Smooth muscle cell (in vitro differentiated cells): Measurements from ENCODE around the gene SLC12A7. TPM values are rescaled to one million over a fixed set of nuclear protein-coding genes. Genes with fewer than 3 reads are reported as not detected.

ENCODE experiments used
- DNase-seq: peaks from one replicate; lab custom pipeline; 2025; ENCODE audit not compliant: unreplicated experiment; lab: John Stamatoyannopoulos, UW
- H2AFZ ChIP-seq: fragments of 200-600 bp; sonication (generic); 2 replicates; pipeline ENCODE4 v1.6.0; 2016; ENCODE audit warnings: antibody characterized with exemption, low read depth, mild to moderate bottlenecking
- H3F3A ChIP-seq: fragments of 200-600 bp; sonication (generic); 2 replicates; pipeline ENCODE4 v1.6.0; 2017; ENCODE audit warnings: antibody characterized with exemption, low read depth
- H3K27ac ChIP-seq: fragments of 200-600 bp; sonication (generic); 2 replicates; pipeline ENCODE4 v1.5.1; 2016; ENCODE audit warnings: low read depth, mild to moderate bottlenecking
- H3K27me3 ChIP-seq: fragments of 200-600 bp; sonication (generic); 2 replicates; pipeline ENCODE4 v1.6.1; 2016; ENCODE audit warnings: low read depth, mild to moderate bottlenecking
- H3K36me3 ChIP-seq: fragments of 200-600 bp; sonication (generic); 2 replicates; pipeline ENCODE4 v1.5.1; 2016; ENCODE audit warnings: low read depth
- H3K4me1 ChIP-seq: fragments of 200-600 bp; sonication (generic); 2 replicates; pipeline ENCODE4 v1.5.1; 2016; ENCODE audit warnings: low read depth
- H3K4me2 ChIP-seq: fragments of 200-600 bp; sonication (generic); 2 replicates; pipeline ENCODE4 v1.6.0; 2016; ENCODE audit warnings: mild to moderate bottlenecking
- H3K4me3 ChIP-seq: fragments of 200-600 bp; sonication (generic); 2 replicates; pipeline ENCODE4 v1.5.1; 2016; ENCODE audit warnings: mild to moderate bottlenecking
- H3K79me2 ChIP-seq: fragments of 200-600 bp; sonication (generic); 2 replicates; pipeline ENCODE4 v1.6.0; 2016; ENCODE audit warnings: low read depth, mild to moderate bottlenecking
- H3K9ac ChIP-seq: fragments of 200-600 bp; sonication (generic); 2 replicates; pipeline ENCODE4 v1.6.0; 2016; ENCODE audit warnings: low read depth
- H3K9me3 ChIP-seq: fragments of 200-600 bp; sonication (generic); replicated peaks from 2 replicates; pipeline ENCODE4 v1.5.1; 2016; ENCODE audit warnings: low read depth
- H4K20me1 ChIP-seq: fragments of 200-600 bp; sonication (generic); 2 replicates; pipeline ENCODE4 v1.6.0; 2016; ENCODE audit warnings: low read depth
- WGBS: methylation state at CpG from one replicate; pipeline ENCODE4 v1.1.7; 2016; ENCODE audit warnings: low lambda C conversion rate; 5-methylcytosine and 5-hydroxymethylcytosine counted together
- polyA plus RNA-seq: library from polyadenylated mRNA; unstranded; fragments of >200 nt; fragmentation: Nextera tagmentation; extraction: Ambion mirVana; gene quantifications from 2 replicates; pipeline ENCODE4 v1.2.1, GENCODE V29; 2016
- total RNA-seq: library from RNA; depleted of rRNA; stranded (reverse); fragments of >200 nt; gene quantifications from 2 replicates; pipeline ENCODE4 v1.2.3, GENCODE V29; 2014
- TF ChIP-seq, protein P1 (sequence below): fragments of 200-600 bp; sonication (generic); IDR thresholded peaks from 2 replicates; pipeline ENCODE4 v1.5.1; 2017; ENCODE audit warnings: borderline replicate concordance, mild to moderate bottlenecking, antibody characterized with exemption; ENCODE audit not compliant: insufficient read depth, poor library complexity, severe bottlenecking

The SLC12A7 gene
- total and polyA plus RNA-seq, 2 experiments from 2014 or later = 6.1 to 15.2 TPM

GRCh38 chr5:1037123-1037670 lies 74.7 kb downstream of the SLC12A7 start:
- no peak overlapping the region for H3K9ac ChIP-seq
- H3K36me3 ChIP-seq = no peaks in the 10 kb centered on the region
- peaks cover 33% of the 10 kb centered on the region for H4K20me1 ChIP-seq
- no peaks in the 10 kb centered on the region for H3K79me2 ChIP-seq
- H3K4me3 ChIP-seq = no peak overlapping the region
- H3K4me1 ChIP-seq = no peaks in the 10 kb centered on the region
- H3K27ac ChIP-seq = no peak overlapping the region
- H3K9me3 ChIP-seq = no peaks in the 10 kb centered on the region
- TF ChIP-seq, protein P1, sequence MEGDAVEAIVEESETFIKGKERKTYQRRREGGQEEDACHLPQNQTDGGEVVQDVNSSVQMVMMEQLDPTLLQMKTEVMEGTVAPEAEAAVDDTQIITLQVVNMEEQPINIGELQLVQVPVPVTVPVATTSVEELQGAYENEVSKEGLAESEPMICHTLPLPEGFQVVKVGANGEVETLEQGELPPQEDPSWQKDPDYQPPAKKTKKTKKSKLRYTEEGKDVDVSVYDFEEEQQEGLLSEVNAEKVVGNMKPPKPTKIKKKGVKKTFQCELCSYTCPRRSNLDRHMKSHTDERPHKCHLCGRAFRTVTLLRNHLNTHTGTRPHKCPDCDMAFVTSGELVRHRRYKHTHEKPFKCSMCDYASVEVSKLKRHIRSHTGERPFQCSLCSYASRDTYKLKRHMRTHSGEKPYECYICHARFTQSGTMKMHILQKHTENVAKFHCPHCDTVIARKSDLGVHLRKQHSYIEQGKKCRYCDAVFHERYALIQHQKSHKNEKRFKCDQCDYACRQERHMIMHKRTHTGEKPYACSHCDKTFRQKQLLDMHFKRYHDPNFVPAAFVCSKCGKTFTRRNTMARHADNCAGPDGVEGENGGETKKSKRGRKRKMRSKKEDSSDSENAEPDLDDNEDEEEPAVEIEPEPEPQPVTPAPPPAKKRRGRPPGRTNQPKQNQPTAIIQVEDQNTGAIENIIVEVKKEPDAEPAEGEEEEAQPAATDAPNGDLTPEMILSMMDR = no peak
- no peak overlapping the region for H3K4me2 ChIP-seq
- H3F3A ChIP-seq = no peaks in the 10 kb centered on the region
- 92% methylated on average over 16 of the region's 16 CpGs for WGBS
- no peaks in the 10 kb centered on the region for H3K27me3 ChIP-seq
- DNase-seq = no peak
- no peak overlapping the region for H2AFZ ChIP-seq

DNA sequence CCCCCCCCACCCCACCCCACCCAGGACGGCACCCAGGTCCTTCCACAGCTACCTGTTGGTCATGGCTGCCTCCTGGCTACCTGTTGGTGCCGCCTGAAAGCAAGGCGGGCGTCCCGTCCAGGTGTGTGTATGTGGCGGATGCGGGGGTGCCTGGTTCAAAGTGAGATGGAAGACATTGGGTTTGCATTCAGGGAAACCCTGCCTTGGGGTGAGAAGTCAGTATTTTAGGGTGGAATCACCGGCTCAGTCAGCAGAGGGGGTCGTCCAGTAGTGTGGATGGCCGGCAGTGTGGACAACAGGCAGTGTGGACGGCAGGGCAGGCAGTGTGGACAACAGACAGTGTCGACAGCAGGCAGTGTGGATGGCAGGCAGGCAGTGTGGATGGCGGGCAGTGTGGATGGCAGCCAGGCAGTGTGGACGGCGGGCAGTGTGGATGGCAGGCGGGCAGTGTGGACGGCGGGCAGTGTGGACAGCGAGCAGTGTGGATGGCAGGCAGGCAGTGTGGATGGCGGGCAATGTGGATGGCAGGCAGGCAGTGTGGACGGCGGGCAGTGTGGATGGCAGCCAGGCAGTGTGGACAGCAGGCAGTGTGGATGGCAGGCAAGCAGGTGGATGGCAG lies 75.2 kb downstream of the SLC12A7 start:
- TF ChIP-seq, protein P1 = no peak
- H3K27me3 ChIP-seq = no peaks in the 10 kb centered on the region
- H3K4me1 ChIP-seq = no peaks in the 10 kb centered on the region
- H3K9me3 ChIP-seq = no peaks in the 10 kb centered on the region
- no peak overlapping the region for H3K4me3 ChIP-seq
- H3K36me3 ChIP-seq = no peaks in the 10 kb centered on the region
- WGBS = 97% methylated on average over 22 of the region's 22 CpGs
- H3K9ac ChIP-seq = no peak overlapping the region
- H3K27ac ChIP-seq = no peak overlapping the region
- peaks cover 39% of the 10 kb centered on the region for H4K20me1 ChIP-seq
- H3K79me2 ChIP-seq = no peaks in the 10 kb centered on the region
- no peak overlapping the region for H2AFZ ChIP-seq
- H3F3A ChIP-seq = no peaks in the 10 kb centered on the region
- no peak for DNase-seq
- H3K4me2 ChIP-seq = no peak overlapping the region

- Histone ChIP-seq H3K4me3 (no peak overlapping the region), H3K4me2 (no peak overlapping the region), H3K27me3 (no peaks in the 10 kb centered on the region), H4K20me1 (peaks cover 48% of the 10 kb centered on the region), H3K36me3 (no peaks in the 10 kb centered on the region), H3K79me2 (no peaks in the 10 kb centered on the region), H3K9me3 (no peaks in the 10 kb centered on the region), H3K4me1 (no peaks in the 10 kb centered on the region), H3K27ac (no peak overlapping the region), H3F3A (no peaks in the 10 kb centered on the region), H3K9ac (no peak overlapping the region), H2AFZ (no peak overlapping the region)
- TF ChIP-seq, protein P1 = no peak
- 92% methylated on average over 20 of the region's 25 CpGs for WGBS
- DNase-seq = no peak
Measured at GRCh38 chr5:1035421-1036405, 76.2 kb downstream of the SLC12A7 start.
